GM10266 (cell line): ENCODE measurements around the gene IFT27.

Experiments
- DNase-seq: peaks from one replicate; pipeline ENCODE4 v3.0.0; 2012; ENCODE audit errors: extremely low spot score
- CTCF ChIP-seq: IDR thresholded peaks from 2 replicates; pipeline ENCODE4 v1.5.1; 2012; ENCODE audit warnings: mild to moderate bottlenecking, low read depth; ENCODE audit not compliant: control insufficient read depth, insufficient read depth; ENCODE audit errors: missing control alignments

The IFT27 gene

DNA sequence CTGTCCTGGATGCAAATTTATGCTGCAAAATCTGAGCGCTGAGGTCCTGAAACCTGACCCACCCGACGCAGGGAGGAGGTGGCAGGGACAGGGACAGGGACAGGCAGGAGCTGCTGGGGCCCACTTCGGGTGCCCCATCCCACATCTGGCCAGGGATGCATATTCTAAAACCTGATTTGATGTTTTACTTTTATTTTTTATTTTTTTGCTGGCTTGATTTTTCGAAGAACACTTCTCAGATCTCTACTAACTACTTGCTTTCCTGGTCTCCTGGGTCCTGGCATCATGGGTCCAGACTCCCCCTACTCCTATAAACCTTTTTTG, 41.6 kb upstream of the IFT27 start:
- DNase-seq = no peak
- no peak for TF ChIP-seq CTCF

DNA sequence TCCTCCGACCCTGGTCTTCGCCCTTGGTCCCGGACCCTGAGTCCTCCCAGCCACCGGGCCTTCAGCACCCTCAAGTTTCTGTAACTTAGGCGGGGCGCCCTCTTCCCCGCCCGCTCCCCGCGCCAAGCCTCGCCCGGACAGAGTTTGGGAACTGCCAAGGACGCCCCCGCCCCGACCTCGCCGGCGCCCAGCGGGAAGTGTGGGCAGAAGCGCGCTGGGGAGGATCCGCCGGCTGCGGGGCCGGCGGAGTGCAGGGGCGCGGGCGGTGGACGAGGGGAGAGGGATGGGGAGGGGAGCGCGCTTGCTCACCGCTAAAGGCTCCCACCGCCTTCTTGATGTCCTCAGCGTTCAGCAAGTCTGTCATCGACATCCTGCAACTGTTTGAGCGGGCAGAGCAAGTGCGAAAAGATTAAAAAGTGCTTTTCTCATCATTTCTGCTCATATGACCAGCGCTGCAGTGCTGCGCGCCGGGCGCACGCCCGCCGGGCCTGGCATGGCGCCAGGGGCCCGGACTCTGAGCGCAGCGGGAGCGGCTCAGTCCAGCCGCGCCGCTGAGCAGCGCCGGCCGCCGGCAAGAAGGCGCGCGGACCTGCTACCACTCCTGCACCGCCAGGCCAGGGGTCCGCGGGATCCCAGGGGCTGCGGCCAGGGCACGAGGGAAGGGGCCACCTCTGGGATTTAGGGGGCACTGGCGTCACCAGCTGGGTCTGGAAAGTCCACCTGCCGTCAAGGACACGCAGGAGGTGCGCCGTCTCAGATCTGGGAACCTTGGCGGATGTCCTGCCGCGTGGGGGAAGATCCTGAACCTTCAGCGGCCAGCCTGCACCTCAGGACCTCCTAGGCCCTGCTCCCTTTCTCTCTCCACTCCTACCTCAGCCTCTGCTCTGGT, 41.0 kb upstream of the IFT27 start, which contains the start of gene PVALB:
TSS of gene PVALB (minus strand) at position 400 of the 889 bp plus-strand sequence. CDS start at position 370, 30 bp downstream.
- TF ChIP-seq CTCF = no peak
- DNase-seq = no peak

GRCh38 chr22:36816339-36816635, 40.4 kb upstream of the IFT27 start:
- TF ChIP-seq CTCF = no peak
- DNase-seq = no peak

DNA sequence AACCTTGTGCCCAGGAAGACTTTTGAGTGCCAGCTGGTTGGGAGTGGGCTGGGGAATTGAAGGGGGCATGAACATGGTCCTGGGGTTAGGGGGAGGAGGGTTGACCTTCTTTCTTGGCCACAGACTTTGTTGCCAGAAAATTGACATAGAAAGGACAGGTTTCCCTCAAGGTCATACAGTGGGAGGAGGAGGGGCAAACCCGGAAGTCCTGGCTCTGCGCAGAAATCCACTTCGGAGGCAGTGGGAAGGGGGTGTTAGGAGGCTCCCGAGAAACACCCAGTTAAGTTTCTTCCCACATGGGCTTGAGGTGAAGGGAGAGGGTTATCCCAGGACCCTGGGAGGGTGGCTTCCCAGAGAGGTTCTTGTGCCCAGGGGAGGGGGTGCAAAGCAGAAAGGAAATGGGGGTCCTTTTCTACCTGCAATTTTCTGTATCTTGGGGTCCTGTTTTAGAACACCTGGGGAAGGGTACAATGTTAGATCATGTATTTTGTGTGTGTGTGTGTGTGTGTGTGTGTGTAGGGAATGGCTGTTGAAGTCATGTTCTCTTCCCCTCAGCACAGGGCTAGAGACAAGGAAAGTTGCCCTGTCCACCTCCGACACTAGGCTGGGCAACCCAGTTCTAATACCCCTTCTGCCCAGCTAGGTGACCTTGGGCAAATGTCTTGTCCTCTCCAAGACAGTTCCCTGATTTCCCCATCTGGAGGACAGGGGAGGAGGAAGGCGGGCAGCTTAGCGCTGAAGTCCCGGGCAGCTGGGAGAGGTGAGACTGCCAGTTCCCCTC, 39.8 kb upstream of the IFT27 start:
- DNase-seq = no peak
- TF ChIP-seq CTCF = no peak

DNA sequence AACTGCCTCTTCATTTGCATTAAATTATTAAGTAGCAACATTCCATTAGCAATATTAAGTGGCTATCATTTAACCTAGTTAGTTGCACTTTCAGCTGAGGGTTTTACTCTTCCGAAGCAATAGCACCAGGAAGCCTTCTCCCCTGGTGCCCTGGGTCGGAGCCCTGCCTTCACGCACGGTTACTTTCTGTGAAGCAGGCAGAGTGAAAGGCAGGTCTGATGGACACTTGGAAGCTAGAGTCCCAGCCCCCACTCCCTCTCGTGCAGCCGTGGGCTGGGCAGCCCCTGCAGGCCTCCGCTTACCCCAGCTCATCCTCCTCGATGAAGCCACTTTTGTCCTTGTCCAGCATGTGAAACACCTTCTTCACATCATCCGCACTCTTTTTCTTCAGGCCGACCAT, 38.9 kb upstream of the IFT27 start:
- no peak for TF ChIP-seq CTCF
- no peak for DNase-seq

GRCh38 chr22:36811094-36811800, 35.3 kb upstream of the IFT27 start:
- TF ChIP-seq CTCF = no peak
- no peak for DNase-seq

DNA sequence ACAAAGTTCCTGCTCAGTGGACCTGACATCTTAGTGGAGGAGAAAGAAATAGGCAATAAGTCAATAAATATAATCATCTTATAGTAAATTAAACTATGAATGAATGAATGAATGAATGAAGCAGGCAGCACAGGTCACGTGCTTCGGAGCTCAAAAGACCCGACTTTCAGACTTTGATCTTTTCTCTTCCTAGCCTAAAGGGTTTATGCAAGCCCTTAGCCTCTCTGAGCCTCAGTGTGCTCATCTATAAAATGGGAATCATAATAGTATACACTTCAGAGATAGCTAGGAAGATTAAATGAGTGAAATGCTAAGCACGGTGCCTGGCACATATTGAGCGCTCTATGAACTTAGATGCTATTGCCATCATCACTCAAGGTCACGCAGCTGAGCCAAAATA, 33.4 kb upstream of the IFT27 start:
- no peak for DNase-seq
- no peak for TF ChIP-seq CTCF
